ENCODE results near the gene EPO. TPM values are rescaled to one million over a fixed set of nuclear protein-coding genes. Genes with fewer than 3 reads are reported as not detected.

EPO gene
- total RNA-seq, 1 donor from 2014 or later: not detected

- Mint-ChIP-seq H3K27me3 (ENCODE audit: low read depth) (no peaks in the 10 kb centered on the region), H3K4me3 (ENCODE audit: unreplicated experiment) (peak overlapping the region; percentile 93), H3K36me3 (ENCODE audit: low read depth) (peaks cover 2% of the 10 kb centered on the region), H3K9me3 (ENCODE audit: low read depth) (no peaks in the 10 kb centered on the region), H3K27ac (ENCODE audit: unreplicated experiment) (peak overlapping the region; percentile 49), H3K4me1 (ENCODE audit: low read depth) (peaks cover 19% of the 10 kb centered on the region)
- no peak for DNase-seq (ENCODE audit: low spot score)
- TF ChIP-seq, protein P1, sequence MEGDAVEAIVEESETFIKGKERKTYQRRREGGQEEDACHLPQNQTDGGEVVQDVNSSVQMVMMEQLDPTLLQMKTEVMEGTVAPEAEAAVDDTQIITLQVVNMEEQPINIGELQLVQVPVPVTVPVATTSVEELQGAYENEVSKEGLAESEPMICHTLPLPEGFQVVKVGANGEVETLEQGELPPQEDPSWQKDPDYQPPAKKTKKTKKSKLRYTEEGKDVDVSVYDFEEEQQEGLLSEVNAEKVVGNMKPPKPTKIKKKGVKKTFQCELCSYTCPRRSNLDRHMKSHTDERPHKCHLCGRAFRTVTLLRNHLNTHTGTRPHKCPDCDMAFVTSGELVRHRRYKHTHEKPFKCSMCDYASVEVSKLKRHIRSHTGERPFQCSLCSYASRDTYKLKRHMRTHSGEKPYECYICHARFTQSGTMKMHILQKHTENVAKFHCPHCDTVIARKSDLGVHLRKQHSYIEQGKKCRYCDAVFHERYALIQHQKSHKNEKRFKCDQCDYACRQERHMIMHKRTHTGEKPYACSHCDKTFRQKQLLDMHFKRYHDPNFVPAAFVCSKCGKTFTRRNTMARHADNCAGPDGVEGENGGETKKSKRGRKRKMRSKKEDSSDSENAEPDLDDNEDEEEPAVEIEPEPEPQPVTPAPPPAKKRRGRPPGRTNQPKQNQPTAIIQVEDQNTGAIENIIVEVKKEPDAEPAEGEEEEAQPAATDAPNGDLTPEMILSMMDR (IDR thresholded peaks at IDR 0.05): peak; percentile 92
These were observed 28.3 kb upstream of the EPO start for GRCh38 chr7:100691676-100692577.

- H3K4me1 Mint-ChIP-seq (ENCODE audit: low read depth): peaks cover 19% of the 10 kb centered on the region
- TF ChIP-seq, protein P1 (IDR thresholded peaks at IDR 0.05): no peak
These were observed 27.7 kb upstream of the EPO start for GRCh38 chr7:100692578-100692961.

DNA sequence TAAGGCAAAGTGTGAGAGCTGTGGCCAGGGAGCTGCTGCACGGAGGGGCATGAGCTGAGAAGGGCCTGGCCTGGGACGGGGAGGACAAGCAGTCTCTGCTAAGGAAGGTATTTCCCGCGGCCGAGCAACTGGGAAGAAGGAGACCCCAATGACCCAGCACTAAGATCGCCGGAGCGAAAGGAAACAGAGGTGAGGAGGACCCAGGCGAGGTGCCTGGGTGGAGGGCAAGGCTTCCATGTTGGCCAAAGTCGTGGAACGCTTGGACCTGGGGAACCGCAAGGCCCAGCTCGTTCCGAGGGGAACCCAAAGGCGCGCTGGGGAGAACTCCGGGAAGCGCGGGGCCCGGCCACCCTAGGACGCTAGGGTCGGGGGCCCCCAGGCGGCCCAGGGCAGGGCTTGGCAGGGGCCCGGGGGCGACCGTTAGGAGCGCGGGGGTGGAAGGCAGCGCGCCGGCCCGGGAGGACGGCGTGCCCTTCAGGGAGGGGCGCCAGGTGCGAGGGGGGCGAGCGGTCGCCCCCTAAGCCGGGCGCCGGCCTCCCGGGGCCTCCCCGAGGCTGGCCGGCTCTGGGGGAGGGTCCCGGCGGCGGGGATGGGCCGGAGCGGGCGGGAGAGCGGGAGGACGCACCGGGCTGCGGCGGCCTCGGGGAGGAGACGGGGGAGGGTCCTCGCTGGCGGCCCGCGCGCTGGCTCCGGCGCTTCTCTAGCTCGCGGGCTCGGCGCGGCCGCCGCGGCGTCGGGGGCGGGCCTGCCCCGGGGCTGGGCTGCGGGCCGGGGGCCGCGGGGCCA lies 26.8 kb upstream of the EPO start:
- H3K27me3 Mint-ChIP-seq (ENCODE audit: low read depth): no peaks in the 10 kb centered on the region
- TF ChIP-seq, protein P1 (IDR thresholded peaks at IDR 0.05): peak; percentile 7
- peak overlapping the region; percentile 94 for H3K27ac Mint-ChIP-seq (ENCODE audit: unreplicated experiment)
- H3K4me1 Mint-ChIP-seq (ENCODE audit: low read depth): peaks cover 19% of the 10 kb centered on the region
- DNase-seq (ENCODE audit: low spot score): no peak
- H3K9me3 Mint-ChIP-seq (ENCODE audit: low read depth): no peaks in the 10 kb centered on the region
- peak overlapping the region; percentile 93 for H3K4me3 Mint-ChIP-seq (ENCODE audit: unreplicated experiment)
- H3K36me3 Mint-ChIP-seq (ENCODE audit: low read depth): peaks cover 2% of the 10 kb centered on the region

More at GRCh38 chr7:100692578-100692961, 27.7 kb upstream of the EPO start:
- H3K36me3 Mint-ChIP-seq (ENCODE audit: low read depth): peaks cover 2% of the 10 kb centered on the region
- H3K4me3 Mint-ChIP-seq (ENCODE audit: unreplicated experiment): peak overlapping the region; percentile 93
- no peak for DNase-seq (ENCODE audit: low spot score)
- H3K27ac Mint-ChIP-seq (ENCODE audit: unreplicated experiment): peak overlapping the region; percentile 14
- H3K9me3 Mint-ChIP-seq (ENCODE audit: low read depth): no peaks in the 10 kb centered on the region
- no peaks in the 10 kb centered on the region for H3K27me3 Mint-ChIP-seq (ENCODE audit: low read depth)

DNA sequence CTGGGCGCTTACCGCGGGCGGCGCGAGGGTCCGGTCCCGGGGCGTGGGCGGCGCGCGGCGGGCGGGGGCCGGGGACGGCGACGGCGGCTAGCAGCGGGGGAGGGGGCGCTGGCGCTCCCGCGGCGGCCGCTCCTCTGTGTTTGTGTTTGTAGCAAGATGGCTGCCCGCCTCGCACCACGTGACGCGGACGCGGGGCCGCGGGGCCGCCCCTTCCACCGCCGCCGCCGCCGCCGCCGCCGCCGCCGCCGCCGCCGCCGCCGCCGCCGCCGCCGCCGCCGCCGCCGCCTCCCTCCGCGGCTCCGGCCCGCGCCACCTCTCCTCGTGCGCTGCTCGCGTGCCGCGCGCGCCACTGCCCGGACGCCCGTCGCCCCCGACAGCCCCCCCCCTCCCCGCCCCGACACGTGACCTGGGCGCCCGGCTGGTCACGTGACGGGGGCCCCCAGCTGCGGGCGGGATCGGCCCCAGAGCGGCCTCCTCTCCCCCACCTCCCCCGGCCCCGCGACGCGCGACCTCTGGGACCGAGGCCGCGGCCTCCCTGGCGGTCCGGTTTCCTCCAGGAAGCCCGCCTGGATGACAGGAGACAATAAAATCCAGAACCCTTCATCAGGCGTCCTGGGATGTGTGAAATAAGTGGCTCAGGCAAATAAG lies 26.0 kb upstream of the EPO start, which contains the start of gene GIGYF1:
TSS of gene GIGYF1 (minus strand) at position 153 of the 648 bp plus-strand sequence. CDS start 6,012 bp downstream, outside the sequence.
- Mint-ChIP-seq H3K4me3 (ENCODE audit: unreplicated experiment) (peak within 1 kb of the TSS; percentile 93), H3K9me3 (ENCODE audit: low read depth) (no peaks in the 10 kb centered on the region), H3K27me3 (ENCODE audit: low read depth) (peaks cover under 1% of the 10 kb centered on the region), H3K36me3 (ENCODE audit: low read depth) (no peaks in the 10 kb centered on the region), H3K4me1 (ENCODE audit: low read depth) (peaks cover 19% of the 10 kb centered on the region), H3K27ac (ENCODE audit: unreplicated experiment) (peak within 1 kb of the TSS; percentile 94)
- no peak for DNase-seq (ENCODE audit: low spot score)
- TF ChIP-seq, protein P1 (IDR thresholded peaks at IDR 0.05): no peak

Data from chondrocyte (in vitro differentiated cells).